GM18907 (cell line): ENCODE data around the gene NRXN2.

Experiments
- ATAC-seq: cut with Tn5 transposase; IDR thresholded peaks from one replicate; pipeline ENCODE4 v1.9.1; 2021; ENCODE audit warnings: mild to moderate bottlenecking, moderate library complexity; ENCODE audit not compliant: unreplicated experiment

The NRXN2 gene

DNA sequence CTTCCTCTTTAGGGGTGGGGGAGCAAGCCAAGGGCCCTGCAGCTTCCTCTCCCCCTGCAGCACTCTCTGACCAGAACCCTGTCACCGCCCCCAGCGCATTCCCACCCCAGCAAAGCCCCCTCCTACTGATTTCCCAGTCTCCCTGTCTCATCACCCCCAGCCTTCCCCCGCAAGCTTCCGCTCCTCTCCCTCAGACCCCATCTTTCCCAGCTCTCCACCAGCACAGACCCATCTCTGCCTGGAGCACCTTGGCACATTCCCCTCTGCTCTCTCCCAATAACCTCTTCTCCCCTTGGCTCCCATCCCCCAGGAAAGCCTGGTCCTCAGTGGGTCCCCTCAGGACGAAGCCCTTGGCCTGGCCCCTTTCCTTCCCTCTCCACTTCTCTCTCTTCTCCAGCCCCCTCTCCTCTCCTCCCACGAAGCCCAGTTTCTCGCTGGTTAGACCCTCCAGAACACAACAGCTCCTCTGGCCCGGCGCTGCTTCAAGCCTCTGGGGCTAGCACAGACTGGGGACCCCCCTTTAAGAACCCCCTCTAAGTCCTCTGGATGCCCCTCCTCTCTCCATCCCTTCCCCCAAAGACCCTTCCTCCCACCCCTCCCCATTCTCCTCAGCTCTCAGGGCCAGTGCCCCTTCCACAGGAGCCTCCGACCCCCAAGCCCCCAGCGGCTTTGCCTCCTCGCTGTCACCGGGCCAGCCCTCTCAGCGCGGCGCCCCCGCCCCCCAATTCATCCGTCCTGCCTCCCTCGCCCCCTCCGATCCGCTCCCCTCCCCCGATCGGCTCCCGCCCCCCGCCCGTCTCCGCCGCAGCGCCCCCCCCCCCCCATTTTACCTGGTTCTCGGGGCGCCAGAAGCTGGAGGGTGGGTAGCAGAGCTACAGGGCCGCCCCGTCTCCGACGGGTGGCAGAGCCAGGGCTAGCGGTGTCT, 594 bp downstream of the NRXN2 start:
- ATAC-seq, result no peak

- ATAC-seq, result no peak
Measured at GRCh38 chr11:64721359-64721699, 1.7 kb downstream of the NRXN2 start.

GRCh38 chr11:64720640-64721358, 2.2 kb downstream of the NRXN2 start:
- no peak for ATAC-seq

- ATAC-seq, result no peak
Measured at GRCh38 chr11:64720167-64720566, 2.8 kb downstream of the NRXN2 start.

- no peak for ATAC-seq
Measured at GRCh38 chr11:64719406-64719805, 3.6 kb downstream of the NRXN2 start.

DNA sequence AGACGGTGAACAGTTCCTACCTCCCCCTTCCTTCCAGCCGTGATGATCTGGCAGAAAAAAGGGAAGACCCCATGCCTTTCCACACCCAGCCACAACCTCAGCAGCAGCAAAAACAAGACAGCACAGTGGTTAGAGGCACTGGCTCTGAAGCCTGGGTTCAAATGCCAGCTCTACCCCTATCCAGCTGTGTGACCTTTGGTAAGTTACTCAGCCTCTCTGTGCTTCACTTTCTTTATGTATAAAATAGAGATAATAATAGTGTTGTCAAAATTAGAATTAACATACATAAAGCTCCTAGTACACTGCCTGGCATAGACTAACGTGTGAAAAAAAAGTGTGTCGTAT, 4.2 kb downstream of the NRXN2 start:
- ATAC-seq, result no peak

GRCh38 chr11:64718084-64718779, 4.8 kb downstream of the NRXN2 start:
- no peak for ATAC-seq

- no peak for ATAC-seq
Measured at GRCh38 chr11:64717268-64717578, 5.8 kb downstream of the NRXN2 start.

DNA sequence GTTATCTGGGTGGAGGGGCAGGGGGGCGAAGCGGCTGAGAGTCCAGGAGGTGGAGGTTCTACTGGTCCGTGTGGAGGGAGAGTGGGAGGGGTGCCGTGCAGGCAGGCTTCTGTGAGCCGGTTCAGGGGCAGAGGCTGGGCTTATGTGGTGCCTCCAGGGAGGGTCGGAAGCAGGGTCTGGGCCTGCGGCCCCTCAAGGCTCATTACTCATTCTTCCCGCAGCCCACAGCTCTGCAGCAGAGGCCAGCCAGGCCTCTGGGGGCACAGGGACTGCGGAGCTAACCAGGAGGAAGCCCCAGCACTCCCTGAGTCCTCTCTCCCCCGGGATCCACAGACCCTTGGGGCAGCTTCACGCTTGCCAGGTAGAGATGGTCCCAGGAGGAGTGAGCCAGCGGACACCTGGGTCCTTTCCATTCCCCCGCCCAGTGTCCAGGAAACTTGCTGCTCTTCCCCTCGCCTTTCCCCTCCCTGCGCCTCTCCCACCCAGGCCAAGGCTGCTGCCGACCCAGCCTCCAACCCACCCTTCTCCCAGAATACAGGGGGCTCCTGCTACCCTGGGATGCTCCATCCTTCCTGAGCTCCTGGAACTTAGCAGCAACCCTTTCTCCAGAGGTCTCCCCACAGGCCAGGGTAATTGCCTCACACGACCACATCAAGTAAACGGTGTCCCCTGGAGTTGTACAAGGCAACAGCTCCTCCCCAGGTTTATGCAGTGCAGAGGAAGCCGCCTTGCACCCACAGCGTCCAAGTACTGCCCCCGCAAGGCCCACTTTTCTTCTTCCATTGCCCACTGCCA, 6.3 kb downstream of the NRXN2 start:
- no peak for ATAC-seq

DNA sequence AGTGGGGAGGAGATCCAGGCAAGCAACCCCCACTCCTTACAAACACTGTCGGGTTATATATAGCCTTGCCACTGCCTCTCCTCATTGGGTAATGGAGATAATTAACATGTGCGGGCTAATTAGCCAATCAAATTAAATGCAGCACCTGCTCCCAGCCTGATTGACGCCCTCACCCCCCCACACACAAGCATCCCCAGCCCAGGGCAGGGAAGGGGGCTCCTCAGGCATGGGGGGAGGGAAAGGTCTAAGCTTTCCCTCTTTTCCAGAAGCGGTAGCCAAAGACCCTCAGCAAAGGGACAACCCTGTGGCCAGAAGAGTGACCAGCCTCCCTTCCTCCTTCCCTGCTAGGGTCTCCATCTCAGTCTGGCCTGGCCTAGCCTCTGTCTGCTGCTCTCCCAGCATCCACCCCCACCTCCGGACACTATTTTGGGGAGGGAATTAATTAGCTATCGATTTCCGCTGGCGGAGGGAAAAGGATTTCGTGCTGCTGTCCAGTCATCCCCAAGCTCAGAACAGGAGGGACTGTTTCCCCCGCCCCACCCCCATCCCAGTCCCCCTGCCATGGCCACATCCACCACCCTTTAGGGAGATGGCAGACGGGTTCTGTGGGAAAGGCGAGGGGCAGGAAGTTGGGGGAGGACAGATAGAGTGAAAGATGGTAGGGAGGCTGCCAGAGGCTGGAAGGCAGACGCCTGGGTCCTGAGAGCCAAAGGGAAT, 7.1 kb downstream of the NRXN2 start:
- no peak for ATAC-seq

DNA sequence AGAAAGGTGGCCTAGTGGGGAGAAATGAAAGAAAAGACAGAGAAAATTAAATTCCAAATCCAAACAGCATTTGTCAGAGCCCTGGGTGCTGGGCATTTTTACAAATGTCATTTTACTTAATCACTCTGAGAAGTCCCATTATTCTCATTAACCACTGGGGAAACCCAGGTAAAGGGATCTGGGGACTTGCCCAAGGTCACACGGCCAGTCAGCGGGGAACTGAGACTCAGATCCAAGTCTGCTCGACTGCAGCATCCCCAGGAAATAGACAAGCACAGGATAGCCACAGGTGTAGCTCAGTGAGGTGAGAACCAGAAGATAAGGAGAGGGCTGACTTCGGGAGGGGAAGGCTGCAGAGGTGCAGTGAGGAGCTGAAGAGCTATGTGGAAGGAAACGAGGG, 7.9 kb downstream of the NRXN2 start:
- no peak for ATAC-seq

- no peak for ATAC-seq
Measured at GRCh38 chr11:64714666-64715065, 8.3 kb downstream of the NRXN2 start.

- no peak for ATAC-seq
Measured at GRCh38 chr11:64713781-64714363, 9.1 kb downstream of the NRXN2 start.

- ATAC-seq, result no peak
Measured at GRCh38 chr11:64713016-64713707, 9.8 kb downstream of the NRXN2 start.

- no peak for ATAC-seq
Measured at GRCh38 chr11:64712430-64713015, 10.5 kb downstream of the NRXN2 start.

DNA sequence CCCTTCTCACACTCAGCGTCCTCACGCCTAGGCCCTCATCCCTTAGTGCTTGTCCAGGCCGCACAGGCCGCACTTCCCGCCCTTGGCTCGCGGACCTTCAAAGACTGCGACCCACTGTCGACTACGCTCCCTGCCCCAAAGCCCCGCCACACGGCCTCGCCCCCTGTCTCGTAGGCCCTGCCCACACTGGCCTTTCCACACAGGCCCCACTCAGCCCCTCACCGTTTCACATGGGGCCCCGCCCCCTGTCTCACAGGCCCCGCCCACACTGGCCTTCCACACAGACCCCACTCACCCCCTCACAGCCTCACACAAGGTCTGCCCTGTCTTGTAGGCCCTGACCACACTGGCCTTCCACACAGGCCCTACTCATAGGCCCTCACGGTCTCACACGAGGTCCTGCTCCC, 11.0 kb downstream of the NRXN2 start:
- ATAC-seq, result no peak

DNA sequence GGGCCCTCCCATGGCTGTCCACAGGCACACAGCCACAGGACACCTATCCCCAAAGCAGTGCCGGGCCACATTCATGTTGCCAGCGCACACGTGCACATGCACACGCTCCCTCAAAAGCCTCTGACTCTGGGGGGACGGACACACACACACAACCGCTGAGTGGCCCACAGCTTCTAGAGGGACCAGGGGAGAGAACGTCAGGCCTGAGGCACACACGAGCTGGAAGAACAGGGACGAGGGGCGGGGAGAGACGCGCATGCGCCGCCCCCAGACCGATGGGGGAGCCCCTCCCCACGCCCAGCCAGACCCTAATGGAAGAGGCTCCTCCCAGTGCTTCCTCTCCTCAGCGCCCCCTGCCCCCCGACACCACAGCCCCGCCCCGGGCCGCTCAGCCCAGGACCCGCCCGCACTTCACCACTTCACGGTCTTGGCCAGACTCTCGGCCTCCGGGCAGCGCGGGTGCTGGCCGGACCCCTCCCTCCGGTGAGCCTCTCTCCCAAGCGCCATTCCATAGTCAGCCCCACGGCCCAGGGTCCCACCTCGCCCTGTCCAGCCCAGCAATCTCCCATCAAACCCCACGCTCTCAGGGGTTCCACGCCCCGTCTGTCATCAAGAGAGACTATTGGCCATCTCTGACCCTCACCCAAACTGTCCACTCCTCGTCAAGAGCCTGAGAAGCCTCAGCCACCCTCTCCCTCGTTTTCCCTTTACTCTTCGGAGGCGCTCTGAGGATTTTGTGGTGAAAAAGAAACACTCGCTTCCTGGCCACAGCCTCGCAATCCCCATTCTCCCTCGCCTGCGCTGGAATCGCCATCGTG, 11.7 kb downstream of the NRXN2 start:
- no peak for ATAC-seq

- no peak for ATAC-seq
Measured at GRCh38 chr11:64710418-64711137, 12.4 kb downstream of the NRXN2 start.
